ENCODE results near the gene MINDY4.

The MINDY4 gene

GRCh38 chr7:30916255-30916654, 145.0 kb downstream of the MINDY4 start:
- DNase-seq (ENCODE audit: low read depth), result no peak

- no peak for DNase-seq (ENCODE audit: low read depth)
Observed at GRCh38 chr7:30916767-30917166, 145.6 kb downstream of the MINDY4 start.

GRCh38 chr7:30917216-30917893, 146.1 kb downstream of the MINDY4 start:
- no peak for DNase-seq (ENCODE audit: low read depth)

- DNase-seq (ENCODE audit: low read depth), result no peak
Observed at GRCh38 chr7:30918676-30919075, 147.5 kb downstream of the MINDY4 start.

- no peak for DNase-seq (ENCODE audit: low read depth)
Observed at GRCh38 chr7:30920021-30920583, 148.9 kb downstream of the MINDY4 start.

GRCh38 chr7:30920584-30921539, 149.6 kb downstream of the MINDY4 start:
- DNase-seq (ENCODE audit: low read depth), result no peak

- no peak for DNase-seq (ENCODE audit: low read depth)
Observed at GRCh38 chr7:30921540-30922401, 150.6 kb downstream of the MINDY4 start.

- no peak for DNase-seq (ENCODE audit: low read depth)
Observed at GRCh38 chr7:30922596-30922995, 151.4 kb downstream of the MINDY4 start.

GRCh38 chr7:30923009-30923773, 152.0 kb downstream of the MINDY4 start:
- DNase-seq (ENCODE audit: low read depth), result no peak

- DNase-seq (ENCODE audit: low read depth), result no peak
Observed at GRCh38 chr7:30923774-30924413, 152.7 kb downstream of the MINDY4 start.

GRCh38 chr7:30924624-30925023, 153.4 kb downstream of the MINDY4 start:
- DNase-seq (ENCODE audit: low read depth), result no peak

- DNase-seq (ENCODE audit: low read depth), result no peak
Observed at GRCh38 chr7:30925117-30925516, 153.9 kb downstream of the MINDY4 start.

GRCh38 chr7:30925913-30926312, 154.7 kb downstream of the MINDY4 start:
- no peak for DNase-seq (ENCODE audit: low read depth)

GRCh38 chr7:30926313-30926712, 155.1 kb downstream of the MINDY4 start:
- DNase-seq (ENCODE audit: low read depth), result no peak

- no peak for DNase-seq (ENCODE audit: low read depth)
Observed at GRCh38 chr7:30927040-30927439, 155.8 kb downstream of the MINDY4 start.

- no peak for DNase-seq (ENCODE audit: low read depth)
Observed at GRCh38 chr7:30927559-30927958, 156.3 kb downstream of the MINDY4 start.

- no peak for DNase-seq (ENCODE audit: low read depth)
Observed at GRCh38 chr7:30928254-30928872, 157.1 kb downstream of the MINDY4 start.

GRCh38 chr7:30929686-30930085, 158.5 kb downstream of the MINDY4 start:
- no peak for DNase-seq (ENCODE audit: low read depth)

GRCh38 chr7:30930621-30931020, 159.4 kb downstream of the MINDY4 start:
- DNase-seq (ENCODE audit: low read depth), result no peak

Measured in stimulated activated CD8-positive, alpha-beta memory T cell treated with anti-CD3 and anti-CD28 coated beads, Interleukin-12 subunit alpha, Interleukin-12 subunit beta, amount 100 ng/mL, for 4 hours (primary cell).